B cell (primary cell): ENCODE results near the gene GRIK3. TPM values are rescaled to one million over a fixed set of nuclear protein-coding genes. Genes with fewer than 3 reads are reported as not detected.

Source experiments
- ATAC-seq: fragments of 200-7000 bp; cut with Tn5 transposase; one replicate; pipeline ENCODE4 v1.10.0; 2021; ENCODE audit warnings: low read depth, mild to moderate bottlenecking, moderate number of reproducible peaks, moderate library complexity
- CTCF ChIA-PET: fragments of 350-600 bp; sonication (Branson Sonifier 250); formaldehyde crosslinking; loops from one replicate; lab custom pipeline; 2021; ENCODE audit warnings: antibody characterized with exemption, inconsistent platforms; lab: Charles Lee
- POLR2A ChIA-PET: fragments of 350-600 bp; sonication (Branson Sonifier 250); formaldehyde crosslinking; loops from one replicate; lab custom pipeline; 2021; ENCODE audit warnings: antibody characterized with exemption; lab: Charles Lee
- DNase-seq: peaks from one replicate; pipeline ENCODE4 v3.0.0; 2013
- H2AFZ ChIP-seq: 2 replicates; pipeline ENCODE4 v1.6.1; 2012; ENCODE audit warnings: mild to moderate bottlenecking, low read depth, low read length; ENCODE audit not compliant: insufficient read depth, poor library complexity, severe bottlenecking
- H3K27ac ChIP-seq, 2 donors: 1 replicate in 1 of 2; 2 replicates in 1 of 2; pipeline ENCODE4 v1.5.1; 2012 to 2013; ENCODE audit warnings: low read length in 2 of 2, mild to moderate bottlenecking in 2 of 2, moderate library complexity in 1 of 2
- H3K27me3 ChIP-seq, 4 experiments: fragments of 200-600 bp in 1 of 4; sonication (generic) in 1 of 4; replicated peaks in 1 of 4; 1 replicate in 2 of 4; 2 replicates in 2 of 4; pipeline versions ENCODE4 v1.6.1 to v1.7.0; 2013 to 2016; ENCODE audit warnings: low read length in 3 of 4, mild to moderate bottlenecking in 2 of 4, mixed read lengths in 1 of 4, moderate library complexity in 1 of 4; ENCODE audit not compliant: insufficient read depth in 4 of 4, control insufficient read depth in 3 of 4; ENCODE audit errors: control extremely low read depth in 1 of 4
- H3K36me3 ChIP-seq, 2 experiments: replicated peaks in 1 of 2; 1 replicate in 1 of 2; 2 replicates in 1 of 2; pipeline versions ENCODE4 v1.6.1 to v1.7.1; 2013; ENCODE audit warnings: low read length in 1 of 2; ENCODE audit not compliant: insufficient read depth in 2 of 2, control insufficient read depth in 1 of 2; ENCODE audit errors: control extremely low read depth in 1 of 2, extremely low read depth in 1 of 2
- H3K4me1 ChIP-seq, 2 donors: fragments of 200-600 bp in 1 of 2; sonication (generic) in 1 of 2; 1 replicate in 1 of 2; 2 replicates in 1 of 2; pipeline versions ENCODE4 v1.5.1 to v1.6.1; 2013 to 2017; ENCODE audit warnings: low read length in 2 of 2; ENCODE audit not compliant: control insufficient read depth in 2 of 2, insufficient read depth in 2 of 2
- H3K4me2 ChIP-seq: replicated peaks from 2 replicates; pipeline ENCODE3; 2012; ENCODE audit warnings: mild to moderate bottlenecking, low read depth, low read length; ENCODE audit not compliant: poor library complexity, severe bottlenecking
- H3K4me3 ChIP-seq, 5 experiments: fragments of 200-600 bp in 1 of 5; sonication (generic) in 1 of 5; 1 replicate in 3 of 5; 2 replicates in 2 of 5; pipeline versions ENCODE4 v1.5.1 to v1.7.0; 2011 to 2016; ENCODE audit warnings: low read length in 4 of 5, mild to moderate bottlenecking in 4 of 5, low read depth in 2 of 5, control low read depth in 1 of 5, moderate library complexity in 1 of 5; ENCODE audit not compliant: insufficient read depth in 1 of 5; ENCODE audit errors: control extremely low read depth in 1 of 5, extremely low read depth in 1 of 5
- H3K79me2 ChIP-seq: fragments of 200-600 bp; sonication (generic); one replicate; pipeline ENCODE4 v1.6.0; 2016; ENCODE audit warnings: low read length; ENCODE audit not compliant: control insufficient read depth, insufficient read depth
- H3K9ac ChIP-seq: fragments of 200-600 bp; sonication (generic); 2 replicates; pipeline ENCODE4 v1.6.1; 2017; ENCODE audit warnings: mild to moderate bottlenecking, low read length, moderate library complexity
- H3K9me3 ChIP-seq, 3 donors: one replicate each; pipeline versions ENCODE4 v1.6.1 to v1.7.1; 2013; ENCODE audit warnings: low read length in 2 of 3; ENCODE audit not compliant: control insufficient read depth in 2 of 3, insufficient read depth in 1 of 3; ENCODE audit errors: control extremely low read depth in 1 of 3
- H4K20me1 ChIP-seq: 2 replicates; pipeline ENCODE4 v1.6.0; 2012; ENCODE audit warnings: mild to moderate bottlenecking, low read length; ENCODE audit not compliant: insufficient read depth, control insufficient read depth, poor library complexity, severe bottlenecking
- H3K27ac Mint-ChIP-seq: one replicate; pipeline ENCODE4 v1.8.0; 2021; ENCODE audit warnings: mixed read lengths
- H3K27me3 Mint-ChIP-seq: one replicate; pipeline ENCODE4 v1.8.0; 2021; ENCODE audit warnings: mixed read lengths
- H3K4me1 Mint-ChIP-seq: one replicate; pipeline ENCODE4 v1.8.0; 2021; ENCODE audit warnings: mixed read lengths
- H3K4me3 Mint-ChIP-seq: one replicate; pipeline ENCODE4 v1.8.0; 2021; ENCODE audit warnings: mixed read lengths
- H3K9me3 Mint-ChIP-seq: one replicate; pipeline ENCODE4 v1.8.0; 2022; ENCODE audit warnings: mixed read lengths; ENCODE audit not compliant: insufficient read depth
- CTCF ChIP-seq: fragments of 200-600 bp; IDR thresholded peaks from one replicate; pipeline ENCODE4 v1.8.0; 2022; ENCODE audit warnings: antibody characterized with exemption, mild to moderate bottlenecking
- EZH2 ChIP-seq: IDR thresholded peaks from 2 replicates; pipeline ENCODE4 v1.6.1; 2012; ENCODE audit warnings: borderline replicate concordance, low read depth, mild to moderate bottlenecking, moderate library complexity, low read length; ENCODE audit not compliant: insufficient read depth, poor library complexity, severe bottlenecking
- WGBS: methylation state at CpG from one replicate; pipeline ENCODE4 v1.1.5; 2013; ENCODE audit warnings: missing lambda C conversion rate; ENCODE audit not compliant: insufficient coverage; 5-methylcytosine and 5-hydroxymethylcytosine counted together
- intact Hi-C: fragments of 100-400 bp; cut with micrococcal nuclease; formaldehyde crosslinking; loops from one replicate; pipeline ENCODE4 v1.10.0; 2022
- polyA plus RNA-seq: library from polyadenylated mRNA; depleted of rRNA; stranded (reverse); fragments of >200 nt; gene quantifications from 2 replicates; pipeline ENCODE4 v1.2.3, GENCODE V29; 2012
- total RNA-seq, 2 donors: library from RNA; stranded (reverse); fragments of 120-200 nt in 1 of 2; gene quantifications; 1 replicate in 1 of 2; 2 replicates in 1 of 2; pipeline versions ENCODE4 v1.2.3 to v1.2.4, GENCODE V29; 2013 to 2022

GRIK3 gene
- total and polyA plus RNA-seq, 2 donors (not counting 1 experiment from before 2014, with no cell fraction given) = 0.12 to 1.5 TPM

- ChIA-PET CTCF (no interaction called here), POLR2A (no interaction called here)
- H3K27ac Mint-ChIP-seq = no peak overlapping the region
- no peaks in the 10 kb centered on the region for H3K4me1 Mint-ChIP-seq
- Histone ChIP-seq H3K4me3 (no peak overlapping the region), H3K9me3 (no peaks in the 10 kb centered on the region), H3K36me3 (no peaks in the 10 kb centered on the region), H3K27me3 (peaks cover 0 to 4% (median 0%) of the 10 kb centered on the region in 4 experiments), H3K27ac (no peak overlapping the region), H3K79me2 (no peaks in the 10 kb centered on the region), H3K4me1 (no peaks in the 10 kb centered on the region), H2AFZ (no peak overlapping the region), H3K9ac (no peak overlapping the region), H4K20me1 (no peaks in the 10 kb centered on the region), H3K4me2 (no peak overlapping the region)
- TF ChIP-seq CTCF (no peak), EZH2 (no peak)
- intact Hi-C loops = no loop called here
- 80% methylated on average over 3 of the region's 6 CpGs for WGBS
- H3K9me3 Mint-ChIP-seq = no peaks in the 10 kb centered on the region
- no peak for ATAC-seq
- no peak for DNase-seq
- H3K27me3 Mint-ChIP-seq = peaks cover 25% of the 10 kb centered on the region
- no peak overlapping the region for H3K4me3 Mint-ChIP-seq
Observed at GRCh38 chr1:36851087-36851486, 183.2 kb downstream of the GRIK3 start.

- Histone ChIP-seq H3K27ac (no peak overlapping the region), H3K79me2 (no peaks in the 10 kb centered on the region), H2AFZ (no peak overlapping the region), H3K4me1 (no peaks in the 10 kb centered on the region), H4K20me1 (no peaks in the 10 kb centered on the region), H3K9ac (no peak overlapping the region), H3K9me3 (no peaks in the 10 kb centered on the region), H3K4me3 (no peak overlapping the region), H3K4me2 (no peak overlapping the region), H3K27me3 (peaks cover 0 to 4% (median 0%) of the 10 kb centered on the region in 4 experiments), H3K36me3 (no peaks in the 10 kb centered on the region)
- no peak for TF ChIP-seq EZH2
- TF ChIP-seq CTCF = no peak
- Mint-ChIP-seq H3K27me3 (peaks cover 20% of the 10 kb centered on the region), H3K4me1 (no peaks in the 10 kb centered on the region), H3K9me3 (no peaks in the 10 kb centered on the region), H3K4me3 (no peak overlapping the region), H3K27ac (no peak overlapping the region)
- DNase-seq = no peak
- WGBS = 82% methylated on average over 9 of the region's 12 CpGs
- no peak for ATAC-seq
- POLR2A ChIA-PET = no interaction called here
- intact Hi-C loops = no loop called here
- CTCF ChIA-PET = no interaction called here
Observed at GRCh38 chr1:36849956-36850355, 184.4 kb downstream of the GRIK3 start.
